CD4-positive, alpha-beta T cell (primary cell): ENCODE data around the gene GPR55. TPM values are rescaled to one million over a fixed set of nuclear protein-coding genes. Genes with fewer than 3 reads are reported as not detected.
"Not testable (repeated sequence)": the region's sequence is repeated elsewhere in the genome, so short reads cannot be mapped to it uniquely, and the experiment has no call there.

Experiments used
- ATAC-seq: fragments of 200-7000 bp; cut with Tn5 transposase; one replicate; pipeline ENCODE4 v1.10.0; 2022; ENCODE audit warnings: mild to moderate bottlenecking; ENCODE audit not compliant: poor library complexity
- CTCF ChIA-PET: fragments of 350-600 bp; sonication (Branson Sonifier 250); formaldehyde crosslinking; loops from one replicate; lab custom pipeline; 2021; ENCODE audit warnings: antibody characterized with exemption, inconsistent platforms; lab: Charles Lee
- POLR2A ChIA-PET: fragments of 350-600 bp; sonication (Branson Sonifier 250); formaldehyde crosslinking; loops from one replicate; lab custom pipeline; 2021; ENCODE audit warnings: antibody characterized with exemption, inconsistent platforms; lab: Charles Lee
- DNase-seq, 14 experiments: peaks; one replicate each; pipeline ENCODE4 v3.0.0-alpha.2; 2013 to 2020; ENCODE audit warnings: mixed read lengths in 2 of 14
- H3K27ac ChIP-seq, 2 donors: one replicate each; pipeline versions ENCODE4 v1.5.1 to v1.7.0; 2013; ENCODE audit warnings: low read length in 2 of 2, low read depth in 1 of 2, mild to moderate bottlenecking in 1 of 2
- H3K27me3 ChIP-seq, 2 experiments: 1 replicate in 1 of 2; 2 replicates in 1 of 2; pipeline versions ENCODE4 v1.6.1 to v1.7.0; 2013; ENCODE audit warnings: low read length in 2 of 2, control low read depth in 1 of 2, mild to moderate bottlenecking in 1 of 2, moderate library complexity in 1 of 2; ENCODE audit not compliant: insufficient read depth in 2 of 2, control insufficient read depth in 1 of 2
- H3K36me3 ChIP-seq: one replicate; pipeline ENCODE4 v1.6.1; 2013; ENCODE audit warnings: low read length, control low read depth; ENCODE audit not compliant: insufficient read depth
- H3K4me1 ChIP-seq: one replicate; pipeline ENCODE4 v1.6.1; 2013; ENCODE audit warnings: low read length, control low read depth; ENCODE audit not compliant: insufficient read depth
- H3K4me3 ChIP-seq: one replicate; pipeline ENCODE4 v1.5.1; 2013; ENCODE audit warnings: mild to moderate bottlenecking, low read length, moderate library complexity
- H3K9me3 ChIP-seq, 2 experiments: 1 replicate in 1 of 2; 2 replicates in 1 of 2; pipeline versions ENCODE4 v1.6.1 to v1.7.0; 2013; ENCODE audit warnings: low read length in 2 of 2, mild to moderate bottlenecking in 2 of 2, control low read depth in 1 of 2, moderate library complexity in 1 of 2; ENCODE audit not compliant: control insufficient read depth in 1 of 2, insufficient read depth in 1 of 2
- H3K27ac Mint-ChIP-seq: one replicate; pipeline ENCODE4 v1.8.0; 2020; ENCODE audit warnings: mixed read lengths
- H3K27me3 Mint-ChIP-seq: one replicate; pipeline ENCODE4 v1.8.0; 2021; ENCODE audit warnings: mixed read lengths
- H3K36me3 Mint-ChIP-seq: one replicate; pipeline ENCODE4 v1.8.0; 2021; ENCODE audit warnings: low read depth, mixed read lengths
- H3K4me1 Mint-ChIP-seq: one replicate; pipeline ENCODE4 v1.8.0; 2021; ENCODE audit warnings: low read depth, mixed read lengths
- H3K4me3 Mint-ChIP-seq: one replicate; pipeline ENCODE4 v1.8.0; 2020; ENCODE audit warnings: mild to moderate bottlenecking, mixed read lengths
- H3K9me3 Mint-ChIP-seq: one replicate; pipeline ENCODE4 v1.8.0; 2020; ENCODE audit warnings: mixed read lengths
- intact Hi-C, 2 experiments: fragments of 100-400 bp; cut with DNase I in 1 of 2; cut with micrococcal nuclease in 1 of 2; formaldehyde crosslinking; loops; one replicate each; pipeline versions ENCODE4 v1.15.1 to v1.9.0; 2023 to 2025; cut with DNase I, micrococcal nuclease
- total RNA-seq, 174 experiments: library from RNA in 2 of 174; stranded (reverse) in 2 of 174; gene quantifications; one replicate each; pipeline ENCODE4 v1.2.3 and lab custom pipeline; 2021 to 2026
- TF ChIP-seq, protein P1 (sequence below): fragments of 200-600 bp; IDR thresholded peaks from one replicate; pipeline ENCODE4 v1.8.0; 2022; ENCODE audit warnings: antibody characterized with exemption, mild to moderate bottlenecking

GPR55 gene
- total RNA-seq, 2 experiments from 2014 or later, result 2.9 to 3.8 TPM

GRCh38 chr2:230937362-230937761 is 12.3 kb upstream of the GPR55 start:
- POLR2A ChIA-PET, result interaction anchor here (0.6 kb wide), 1 partner anchor 113 kb away, joined by 3 read pairs; no protein-coding TSS in a partner anchor

GRCh38 chr2:230936243-230936642 is 11.2 kb upstream of the GPR55 start:
- CTCF ChIA-PET, POLR2A ChIA-PET, H3K27ac Mint-ChIP-seq, H3K27ac ChIP-seq, ATAC-seq, H3K4me1 ChIP-seq, DNase-seq, H3K27me3 Mint-ChIP-seq, H3K36me3 Mint-ChIP-seq, H3K36me3 ChIP-seq, H3K4me3 Mint-ChIP-seq, H3K4me1 Mint-ChIP-seq, intact Hi-C loops, H3K9me3 Mint-ChIP-seq, H3K27me3 ChIP-seq, H3K4me3 ChIP-seq: not testable (repeated sequence)
- peaks cover 19 to 23% of the 10 kb centered on the region in 2 experiments for H3K9me3 ChIP-seq

More at GRCh38 chr2:230937362-230937761, 12.3 kb upstream of the GPR55 start:
- H3K4me1 ChIP-seq, result peaks cover 4% of the 10 kb centered on the region
- Mint-ChIP-seq H3K9me3 (peaks cover 4% of the 10 kb centered on the region), H3K4me1 (peaks cover 6% of the 10 kb centered on the region), H3K4me3 (no peak overlapping the region), H3K36me3 (no peaks in the 10 kb centered on the region), H3K27ac (no peak overlapping the region), H3K27me3 (no peaks in the 10 kb centered on the region)
- DNase-seq, result no peak
- no peak for ATAC-seq
- CTCF ChIA-PET, result no interaction called here
- H3K36me3 ChIP-seq, result no peaks in the 10 kb centered on the region
- intact Hi-C loops, result no loop called here
- no peak overlapping the region for H3K4me3 ChIP-seq
- H3K9me3 ChIP-seq, result peaks cover 19 to 23% of the 10 kb centered on the region in 2 experiments
- no peak overlapping the region for H3K27ac ChIP-seq
- TF ChIP-seq, protein P1, sequence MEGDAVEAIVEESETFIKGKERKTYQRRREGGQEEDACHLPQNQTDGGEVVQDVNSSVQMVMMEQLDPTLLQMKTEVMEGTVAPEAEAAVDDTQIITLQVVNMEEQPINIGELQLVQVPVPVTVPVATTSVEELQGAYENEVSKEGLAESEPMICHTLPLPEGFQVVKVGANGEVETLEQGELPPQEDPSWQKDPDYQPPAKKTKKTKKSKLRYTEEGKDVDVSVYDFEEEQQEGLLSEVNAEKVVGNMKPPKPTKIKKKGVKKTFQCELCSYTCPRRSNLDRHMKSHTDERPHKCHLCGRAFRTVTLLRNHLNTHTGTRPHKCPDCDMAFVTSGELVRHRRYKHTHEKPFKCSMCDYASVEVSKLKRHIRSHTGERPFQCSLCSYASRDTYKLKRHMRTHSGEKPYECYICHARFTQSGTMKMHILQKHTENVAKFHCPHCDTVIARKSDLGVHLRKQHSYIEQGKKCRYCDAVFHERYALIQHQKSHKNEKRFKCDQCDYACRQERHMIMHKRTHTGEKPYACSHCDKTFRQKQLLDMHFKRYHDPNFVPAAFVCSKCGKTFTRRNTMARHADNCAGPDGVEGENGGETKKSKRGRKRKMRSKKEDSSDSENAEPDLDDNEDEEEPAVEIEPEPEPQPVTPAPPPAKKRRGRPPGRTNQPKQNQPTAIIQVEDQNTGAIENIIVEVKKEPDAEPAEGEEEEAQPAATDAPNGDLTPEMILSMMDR, result no peak
- H3K27me3 ChIP-seq, result no peaks in the 10 kb centered on the region

GRCh38 chr2:230935130-230935430 is 10.0 kb upstream of the GPR55 start:
- peaks cover 19 to 23% of the 10 kb centered on the region in 2 experiments for H3K9me3 ChIP-seq
- TF ChIP-seq, protein P1, result no peak
- ChIA-PET CTCF (no interaction called here), POLR2A (no interaction called here)
- Mint-ChIP-seq H3K4me3 (no peak overlapping the region), H3K27me3 (no peaks in the 10 kb centered on the region), H3K36me3 (no peaks in the 10 kb centered on the region), H3K27ac (no peak overlapping the region), H3K4me1 (peaks cover 7% of the 10 kb centered on the region), H3K9me3 (peaks cover 4% of the 10 kb centered on the region)
- DNase-seq, result no peak
- ATAC-seq, result no peak
- intact Hi-C loops, result no loop called here
- no peaks in the 10 kb centered on the region for H3K36me3 ChIP-seq
- H3K4me3 ChIP-seq, result no peak overlapping the region
- peaks cover 4% of the 10 kb centered on the region for H3K4me1 ChIP-seq
- no peaks in the 10 kb centered on the region for H3K27me3 ChIP-seq
- H3K27ac ChIP-seq, result no peak overlapping the region
